ENCODE data around the gene TCEAL8.

The TCEAL8 gene

GRCh38 chrX:103214870-103215424 lies 40.0 kb downstream of the TCEAL8 start, which contains the start of gene BEX4:
Gene BEX4, plus strand, starts transcription at chrX:103215108. Its CDS starts 1,046 bp downstream, at chrX:103216154.
- DNase-seq (ENCODE audit: low spot score), result no peak

GRCh38 chrX:103212749-103213457 lies 42.1 kb downstream of the TCEAL8 start:
- DNase-seq (ENCODE audit: low spot score), result no peak

GRCh38 chrX:103211012-103211715 lies 43.8 kb downstream of the TCEAL8 start:
- peak; percentile 1 for DNase-seq (ENCODE audit: low spot score)

GRCh38 chrX:103210056-103210455 lies 44.9 kb downstream of the TCEAL8 start:
- no peak for DNase-seq (ENCODE audit: low spot score)

Measured in LoVo (cell line).